Skeletal muscle satellite cell (primary cell): ENCODE data around the gene ITGB2.
A peak's percentile ranks its signal among the peaks of the same experiment; 100 is the strongest.

Source experiments
- H3K27me3 ChIP-seq: 2 replicates; pipeline ENCODE4 v1.7.0; 2013; ENCODE audit warnings: low read length; ENCODE audit not compliant: control insufficient read depth, insufficient read depth
- H3K36me3 ChIP-seq: 2 replicates; pipeline ENCODE4 v1.7.0; 2013; ENCODE audit warnings: mild to moderate bottlenecking, control low read depth, low read length; ENCODE audit not compliant: insufficient read depth
- H3K4me1 ChIP-seq: 2 replicates; pipeline ENCODE4 v1.7.0; 2013; ENCODE audit warnings: low read length; ENCODE audit not compliant: control insufficient read depth, insufficient read depth
- H3K4me2 ChIP-seq: 2 replicates; pipeline ENCODE4 v1.7.0; 2013; ENCODE audit warnings: mild to moderate bottlenecking, low read length
- H3K4me3 ChIP-seq: 2 replicates; pipeline ENCODE4 v1.7.0; 2013; ENCODE audit warnings: low read length
- H3K9ac ChIP-seq: 2 replicates; pipeline ENCODE4 v1.7.0; 2013; ENCODE audit warnings: mild to moderate bottlenecking, low read depth, low read length, moderate library complexity
- H3K9me3 ChIP-seq: replicated peaks from 2 replicates; pipeline ENCODE4 v1.7.0; 2013; ENCODE audit warnings: mild to moderate bottlenecking, control low read depth, low read length

Gene ITGB2

GRCh38 chr21:44867999-44868700, 52.5 kb downstream of the ITGB2 start:
- Histone ChIP-seq H3K36me3 (peaks cover 40% of the 10 kb centered on the region), H3K4me1 (peaks cover 64% of the 10 kb centered on the region), H3K9me3 (no peaks in the 10 kb centered on the region), H3K9ac (no peak overlapping the region), H3K4me2 (peak overlapping the region; percentile 89), H3K4me3 (no peak overlapping the region), H3K27me3 (no peaks in the 10 kb centered on the region)

GRCh38 chr21:44867464-44867863, 53.2 kb downstream of the ITGB2 start:
- Histone ChIP-seq H3K36me3 (peaks cover 44% of the 10 kb centered on the region), H3K9ac (no peak overlapping the region), H3K9me3 (no peaks in the 10 kb centered on the region), H3K27me3 (no peaks in the 10 kb centered on the region), H3K4me3 (no peak overlapping the region), H3K4me1 (peaks cover 64% of the 10 kb centered on the region), H3K4me2 (no peak overlapping the region)

- Histone ChIP-seq H3K9ac (no peak overlapping the region), H3K4me2 (peak overlapping the region; percentile 38), H3K27me3 (no peaks in the 10 kb centered on the region), H3K4me1 (peaks cover 59% of the 10 kb centered on the region), H3K9me3 (no peaks in the 10 kb centered on the region), H3K4me3 (no peak overlapping the region), H3K36me3 (peaks cover 49% of the 10 kb centered on the region)
Observed at GRCh38 chr21:44866780-44867179, 53.9 kb downstream of the ITGB2 start.

GRCh38 chr21:44865561-44866280, 55.0 kb downstream of the ITGB2 start:
- peaks cover 49% of the 10 kb centered on the region for H3K4me1 ChIP-seq
- H3K4me3 ChIP-seq, result no peak overlapping the region
- no peaks in the 10 kb centered on the region for H3K27me3 ChIP-seq
- no peak overlapping the region for H3K4me2 ChIP-seq
- no peak overlapping the region for H3K9ac ChIP-seq
- no peaks in the 10 kb centered on the region for H3K9me3 ChIP-seq
- H3K36me3 ChIP-seq, result peaks cover 52% of the 10 kb centered on the region

GRCh38 chr21:44862869-44863685, 57.6 kb downstream of the ITGB2 start:
- Histone ChIP-seq H3K4me2 (no peak overlapping the region), H3K27me3 (no peaks in the 10 kb centered on the region), H3K4me3 (no peak overlapping the region), H3K9me3 (no peaks in the 10 kb centered on the region), H3K9ac (no peak overlapping the region), H3K4me1 (peaks cover 28% of the 10 kb centered on the region), H3K36me3 (peaks cover 68% of the 10 kb centered on the region)

GRCh38 chr21:44858791-44859190, 61.9 kb downstream of the ITGB2 start:
- Histone ChIP-seq H3K9ac (no peak overlapping the region), H3K4me2 (no peak overlapping the region), H3K27me3 (no peaks in the 10 kb centered on the region), H3K36me3 (peaks cover 83% of the 10 kb centered on the region), H3K4me3 (no peak overlapping the region), H3K9me3 (no peaks in the 10 kb centered on the region), H3K4me1 (peaks cover 5% of the 10 kb centered on the region)

GRCh38 chr21:44858291-44858690, 62.4 kb downstream of the ITGB2 start:
- Histone ChIP-seq H3K36me3 (peaks cover 83% of the 10 kb centered on the region), H3K4me2 (no peak overlapping the region), H3K27me3 (no peaks in the 10 kb centered on the region), H3K4me1 (peaks cover 5% of the 10 kb centered on the region), H3K4me3 (no peak overlapping the region), H3K9ac (no peak overlapping the region), H3K9me3 (no peaks in the 10 kb centered on the region)

GRCh38 chr21:44857127-44857892, 63.4 kb downstream of the ITGB2 start:
- Histone ChIP-seq H3K4me2 (no peak overlapping the region), H3K27me3 (no peaks in the 10 kb centered on the region), H3K9me3 (no peaks in the 10 kb centered on the region), H3K9ac (no peak overlapping the region), H3K4me1 (peaks cover 5% of the 10 kb centered on the region), H3K4me3 (no peak overlapping the region), H3K36me3 (peaks cover 82% of the 10 kb centered on the region)

GRCh38 chr21:44856131-44856530, 64.6 kb downstream of the ITGB2 start:
- Histone ChIP-seq H3K27me3 (no peaks in the 10 kb centered on the region), H3K4me1 (peaks cover 5% of the 10 kb centered on the region), H3K9ac (no peak overlapping the region), H3K36me3 (peaks cover 80% of the 10 kb centered on the region), H3K4me2 (no peak overlapping the region), H3K4me3 (no peak overlapping the region), H3K9me3 (no peaks in the 10 kb centered on the region)

GRCh38 chr21:44855572-44855971, 65.1 kb downstream of the ITGB2 start:
- peaks cover 5% of the 10 kb centered on the region for H3K4me1 ChIP-seq
- no peaks in the 10 kb centered on the region for H3K27me3 ChIP-seq
- no peak overlapping the region for H3K9ac ChIP-seq
- no peaks in the 10 kb centered on the region for H3K9me3 ChIP-seq
- no peak overlapping the region for H3K4me3 ChIP-seq
- no peak overlapping the region for H3K4me2 ChIP-seq
- peaks cover 85% of the 10 kb centered on the region for H3K36me3 ChIP-seq
